NCI-H1048 (cell line): ENCODE results near the gene PIBF1.
"Not testable (repeated sequence)": the region's sequence is repeated elsewhere in the genome, so short reads cannot be mapped to it uniquely, and the experiment has no call there.

ENCODE experiments used
- DNase-seq: peaks from one replicate; lab custom pipeline; 2025; lab: John Stamatoyannopoulos, UW

PIBF1 gene

GRCh38 chr13:73018336-73018735, 236.4 kb downstream of the PIBF1 start:
- DNase-seq = no peak

GRCh38 chr13:73025217-73026012, 243.5 kb downstream of the PIBF1 start:
- no peak for DNase-seq

GRCh38 chr13:73034901-73035300, 253.0 kb downstream of the PIBF1 start:
- DNase-seq = no peak

- no peak for DNase-seq
Observed at GRCh38 chr13:73035660-73036059, 253.7 kb downstream of the PIBF1 start.

- DNase-seq = no peak
Observed at GRCh38 chr13:73036566-73036965, 254.6 kb downstream of the PIBF1 start.

GRCh38 chr13:73038064-73038463, 256.1 kb downstream of the PIBF1 start:
- DNase-seq = no peak

- no peak for DNase-seq
Observed at GRCh38 chr13:73039201-73040108, 257.5 kb downstream of the PIBF1 start.

- DNase-seq = no peak
Observed at GRCh38 chr13:73040484-73040883, 258.6 kb downstream of the PIBF1 start.

GRCh38 chr13:73040968-73041596, 259.1 kb downstream of the PIBF1 start:
- no peak for DNase-seq

- no peak for DNase-seq
Observed at GRCh38 chr13:73045031-73045430, 263.1 kb downstream of the PIBF1 start.

- not testable (repeated sequence) for DNase-seq
Observed at GRCh38 chr13:73048615-73049014, 266.7 kb downstream of the PIBF1 start.

- DNase-seq = no peak
Observed at GRCh38 chr13:73054712-73055111, 272.8 kb downstream of the PIBF1 start.

GRCh38 chr13:73055813-73056564, 274.1 kb downstream of the PIBF1 start:
- DNase-seq = no peak

GRCh38 chr13:73056565-73056962, 274.6 kb downstream of the PIBF1 start:
- DNase-seq = no peak

- DNase-seq = no peak
Observed at GRCh38 chr13:73057284-73058063, 275.5 kb downstream of the PIBF1 start.

- no peak for DNase-seq
Observed at GRCh38 chr13:73058064-73058313, 276.1 kb downstream of the PIBF1 start.

- DNase-seq = no peak
Observed at GRCh38 chr13:73058432-73058735, 276.5 kb downstream of the PIBF1 start.

- DNase-seq = peak; percentile 87
Observed at GRCh38 chr13:73058736-73059459, 277.0 kb downstream of the PIBF1 start, which contains the start of gene KLF5. KLF5 (plus strand) TSS chr13:73059005; CDS start chr13:73059328, 323 bp downstream.

- no peak for DNase-seq
Observed at GRCh38 chr13:73059460-73060250, 277.7 kb downstream of the PIBF1 start.
